ENCODE data around the gene ARL16.

The ARL16 gene

GRCh38 chr17:81683584-81684441 is at the start of gene ARL16, which contains the start of gene HGS:
ARL16 (minus strand) TSS chr17:81683797; CDS start chr17:81683753, 44 bp downstream.
HGS (plus strand) TSS chr17:81684011; CDS start chr17:81684067, 56 bp downstream.
- DNase-seq: peak; percentile 97

- DNase-seq: peak; percentile 23
Measured at GRCh38 chr17:81727324-81728031, 43.9 kb upstream of the ARL16 start.

DNA sequence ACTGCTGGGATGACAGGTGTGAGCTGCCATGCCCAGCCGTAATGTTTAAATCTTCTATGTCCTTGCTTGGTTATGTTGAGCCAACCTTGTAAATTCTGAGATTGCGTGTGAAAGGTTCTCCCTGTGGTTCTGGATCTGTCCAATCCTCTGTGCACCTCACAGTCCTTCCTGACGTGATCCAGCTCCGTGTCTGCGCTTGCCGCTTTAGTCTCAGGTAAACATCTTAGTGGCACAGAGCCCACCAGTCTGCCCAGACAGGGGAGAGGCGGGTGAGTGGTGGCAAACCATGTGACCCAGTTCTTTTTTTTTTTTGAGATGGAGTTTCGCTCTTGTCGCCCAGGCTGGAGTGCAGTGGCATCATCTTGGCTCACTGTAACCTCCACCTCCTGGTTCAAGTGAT is 42.4 kb upstream of the ARL16 start:
- DNase-seq: no peak

GRCh38 chr17:81725439-81725838 is 41.8 kb upstream of the ARL16 start:
- DNase-seq: no peak

DNA sequence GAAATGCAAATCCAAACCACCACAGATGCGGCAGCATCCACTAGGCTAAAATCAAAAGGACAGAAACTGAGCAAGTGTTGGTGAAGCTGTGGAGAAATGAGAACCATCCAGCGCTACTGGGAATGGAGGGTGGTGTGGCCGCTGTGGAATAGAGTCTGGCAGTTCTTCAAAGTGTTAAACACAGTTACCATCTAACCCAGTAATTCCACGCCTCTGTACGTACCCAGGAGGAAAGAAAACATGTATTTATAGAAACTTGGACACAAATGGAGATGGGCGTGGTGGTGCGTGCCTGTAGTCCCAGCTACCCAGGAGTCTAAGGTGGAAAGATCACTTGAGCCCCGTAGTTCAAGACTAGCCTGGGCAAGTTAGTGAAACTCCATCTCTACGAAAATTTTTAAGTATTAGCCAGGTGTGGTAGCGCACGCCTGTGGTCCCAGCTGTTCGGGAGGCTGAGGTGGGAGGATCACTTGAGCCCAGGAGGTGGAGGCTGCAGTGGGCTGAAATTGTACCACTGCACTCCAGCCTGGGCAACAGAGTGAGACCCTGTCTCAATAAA is 40.1 kb upstream of the ARL16 start:
- no peak for DNase-seq

DNA sequence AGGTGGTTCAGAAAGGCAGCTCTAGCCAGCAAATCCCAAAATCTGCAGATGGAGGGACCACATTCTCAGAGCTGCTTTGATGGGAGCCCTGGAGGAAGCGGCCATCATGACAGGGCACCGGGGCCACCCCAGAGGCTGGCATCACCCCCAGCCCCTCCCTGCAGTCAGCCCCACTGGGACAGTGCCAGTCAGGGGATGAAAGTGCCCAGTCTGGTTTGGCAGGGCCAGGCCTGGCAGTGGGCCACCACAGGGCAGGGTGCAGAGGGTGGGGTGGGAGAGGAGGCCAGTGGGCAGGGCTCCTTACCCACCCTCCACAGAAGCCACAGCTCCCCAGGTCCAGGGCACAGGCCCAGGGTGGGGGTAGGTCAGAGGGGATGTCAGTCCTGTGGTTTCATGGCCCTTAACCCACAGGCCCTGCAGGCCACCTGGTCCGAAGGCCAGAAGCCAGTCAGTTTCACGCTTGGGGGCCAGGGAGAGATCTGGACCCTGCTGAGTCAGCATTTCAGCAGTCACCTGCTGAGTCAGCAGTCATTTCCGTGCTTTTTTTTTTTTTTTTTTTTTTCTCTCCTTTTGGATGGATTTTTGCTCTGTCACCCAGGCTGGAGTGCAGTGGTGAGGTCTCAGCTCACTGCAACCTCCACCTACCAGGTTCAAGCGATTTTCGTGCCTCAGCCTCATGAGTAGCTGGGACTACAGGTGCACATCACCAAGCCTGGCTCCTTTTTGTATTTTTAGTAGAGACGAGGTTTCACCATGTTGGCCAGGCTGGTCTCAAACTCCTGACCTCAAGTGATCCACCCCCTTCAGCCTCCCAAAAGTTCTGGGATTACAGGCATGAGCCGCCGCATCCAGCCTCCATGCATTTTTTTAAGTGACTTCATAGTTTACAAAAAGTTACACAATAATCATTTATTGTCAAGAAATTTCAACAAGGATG is 38.9 kb upstream of the ARL16 start:
- no peak for DNase-seq

GRCh38 chr17:81720267-81721071 is 36.9 kb upstream of the ARL16 start:
- no peak for DNase-seq

GRCh38 chr17:81719410-81720266 is 36.0 kb upstream of the ARL16 start:
- no peak for DNase-seq

GRCh38 chr17:81717766-81718089 is 34.1 kb upstream of the ARL16 start:
- DNase-seq: no peak

DNA sequence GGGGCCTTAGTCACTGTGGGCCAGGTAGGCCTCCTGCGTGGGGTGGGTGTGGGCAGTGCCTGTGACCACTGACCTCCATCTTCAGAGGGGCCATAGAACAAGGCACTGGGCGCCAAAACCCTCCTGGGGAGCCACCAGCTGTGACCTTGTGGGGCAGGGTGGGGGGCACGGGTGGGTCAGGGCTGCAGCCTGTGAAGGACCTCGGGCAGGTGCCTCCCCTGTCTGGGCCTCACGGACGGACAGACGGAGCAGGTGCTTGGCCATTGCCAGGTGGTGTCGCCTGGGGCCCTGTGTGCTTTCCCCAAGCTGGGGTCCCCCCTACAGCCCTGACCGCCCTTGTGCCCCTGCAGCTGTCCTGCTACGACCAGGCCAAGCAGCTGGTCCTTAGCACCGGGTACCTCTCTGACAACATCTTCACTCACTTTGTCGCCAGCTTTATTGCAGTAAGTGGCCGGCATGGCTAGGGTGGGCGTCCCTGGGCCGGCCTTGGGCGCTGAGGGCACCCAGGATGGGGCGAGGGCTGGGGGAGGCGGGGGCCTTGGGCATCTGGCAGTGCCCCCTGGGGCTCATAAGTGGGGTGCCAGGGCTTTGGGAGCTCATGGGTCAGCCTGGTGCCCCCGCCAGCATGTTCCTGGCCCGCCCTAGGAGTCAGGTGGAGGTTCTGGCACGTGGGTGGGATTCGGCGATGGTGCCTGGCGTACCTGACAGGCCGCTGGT is 33.6 kb upstream of the ARL16 start:
- no peak for DNase-seq

- DNase-seq: no peak
Measured at GRCh38 chr17:81716674-81716996, 33.0 kb upstream of the ARL16 start.

GRCh38 chr17:81715872-81716673 is 32.5 kb upstream of the ARL16 start:
- DNase-seq: no peak

DNA sequence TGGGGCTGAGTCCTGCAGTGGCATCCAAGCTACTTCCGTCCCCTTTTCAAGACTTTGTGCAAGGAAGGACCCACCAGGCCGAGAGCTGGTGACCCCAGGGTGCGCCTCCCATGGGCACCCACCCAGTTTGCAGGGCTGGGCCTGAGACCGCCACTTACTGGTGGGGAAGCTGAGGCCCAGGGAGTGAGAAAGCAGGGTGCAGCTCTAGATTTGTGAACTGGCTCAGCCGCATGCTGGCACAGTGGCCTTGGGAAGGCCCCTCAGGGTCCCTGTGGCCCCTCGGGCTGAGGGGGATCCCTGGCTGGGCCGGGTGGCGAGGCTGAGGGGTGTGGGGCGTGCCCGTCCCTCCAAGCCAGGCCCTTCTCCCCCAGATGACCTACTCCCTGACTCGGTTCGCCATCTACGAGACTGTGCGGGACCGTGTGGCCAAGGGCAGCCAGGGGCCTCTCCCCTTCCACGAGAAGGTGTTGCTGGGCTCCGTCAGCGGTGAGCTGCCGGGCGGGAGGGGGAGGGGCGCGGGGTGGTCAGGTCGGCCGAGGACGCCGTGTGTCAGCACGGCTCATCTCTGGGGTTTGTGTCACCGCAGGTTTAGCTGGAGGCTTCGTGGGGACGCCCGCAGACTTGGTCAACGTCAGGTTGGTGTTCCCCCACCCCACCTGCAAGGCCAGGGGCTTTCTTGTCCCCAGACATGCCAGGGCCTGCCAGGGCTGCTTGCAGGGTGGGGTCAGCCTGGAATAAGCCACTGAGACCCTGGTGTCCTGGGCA is 31.7 kb upstream of the ARL16 start:
- no peak for DNase-seq

DNA sequence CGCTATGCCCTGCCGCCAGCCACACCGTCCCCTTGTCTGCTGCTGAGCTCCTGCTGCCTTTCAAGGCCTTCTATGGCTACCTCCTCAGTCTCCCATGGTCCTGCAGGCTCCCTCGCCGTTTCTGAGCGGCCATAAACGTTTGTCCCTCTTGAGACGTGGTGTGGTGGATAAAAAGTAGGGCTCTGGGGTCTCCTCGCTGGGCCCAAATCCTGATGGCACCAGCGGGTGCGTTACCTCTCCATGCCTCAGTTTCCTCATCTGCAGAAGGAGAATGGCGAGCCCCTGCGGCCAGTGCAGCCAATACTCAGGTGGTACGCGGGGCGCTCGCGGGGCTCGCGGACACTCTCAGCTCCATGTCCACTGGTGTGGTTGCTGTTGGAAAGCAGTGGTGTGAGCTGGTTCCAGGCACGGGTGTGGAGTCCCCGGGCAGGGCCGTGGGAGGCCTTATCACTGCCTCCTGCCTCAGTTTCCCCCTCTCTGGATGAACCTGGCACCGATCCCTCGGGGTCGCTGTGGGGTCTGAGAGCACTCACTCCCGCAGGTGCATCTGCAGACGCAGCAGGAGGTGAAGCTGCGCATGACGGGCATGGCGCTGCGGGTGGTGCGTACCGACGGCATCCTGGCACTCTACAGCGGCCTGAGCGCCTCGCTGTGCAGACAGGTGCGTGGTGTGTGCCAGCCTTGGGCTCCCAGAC is 31.0 kb upstream of the ARL16 start:
- no peak for DNase-seq

GRCh38 chr17:81713556-81714411 is 30.2 kb upstream of the ARL16 start:
- DNase-seq: no peak

DNA sequence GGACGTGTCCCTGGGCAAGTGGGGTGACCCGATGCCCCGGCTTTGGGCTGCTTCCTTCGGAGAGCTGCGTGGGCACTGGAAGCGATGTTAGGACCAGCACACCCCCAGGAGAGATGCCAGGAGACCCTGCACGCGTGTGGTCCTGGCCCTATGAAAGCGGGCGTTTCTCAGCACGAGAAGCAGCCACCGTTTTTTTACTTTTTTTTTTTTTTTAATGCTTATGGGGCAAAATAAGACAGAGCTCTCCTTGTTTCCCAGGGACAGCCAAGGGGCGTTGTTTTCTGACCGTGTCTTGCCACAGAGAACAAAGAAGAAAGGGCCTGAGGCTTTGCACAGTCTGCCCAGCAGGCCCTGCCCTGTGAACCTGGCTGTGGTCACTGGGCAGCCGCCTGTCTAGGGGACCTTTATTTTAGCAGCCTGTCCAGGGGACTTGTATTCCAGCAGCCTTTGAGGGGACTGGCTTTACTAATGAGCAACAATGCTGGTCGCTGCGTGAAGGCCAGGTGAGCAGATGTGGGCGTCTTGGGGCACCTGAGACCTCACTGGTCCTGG is 29.5 kb upstream of the ARL16 start:
- DNase-seq: no peak

Data from NCI-H1105 (cell line).